ENCODE measurements around the gene MKLN1. TPM values are rescaled to one million over a fixed set of nuclear protein-coding genes. Genes with fewer than 3 reads are reported as not detected.

The MKLN1 gene
- total RNA-seq, 1 donor from 2014 or later: 55.9 TPM

GRCh38 chr7:131527456-131527855, 199.8 kb downstream of the MKLN1 start:
- TF ChIP-seq CTCF (IDR thresholded peaks at IDR 0.05; ENCODE audit: unreplicated experiment): no peak
- Mint-ChIP-seq H3K36me3 (ENCODE audit: insufficient read depth) (no peaks in the 10 kb centered on the region), H3K4me1 (ENCODE audit: low read depth) (no peaks in the 10 kb centered on the region), H3K4me3 (ENCODE audit: low read depth) (no peak overlapping the region), H3K9me3 (ENCODE audit: low read depth) (no peaks in the 10 kb centered on the region), H3K27ac (no peak overlapping the region), H3K27me3 (no peaks in the 10 kb centered on the region)
- DNase-seq (ENCODE audit: low spot score, unreplicated experiment): no peak

GRCh38 chr7:131529179-131529578, 201.5 kb downstream of the MKLN1 start:
- DNase-seq (ENCODE audit: low spot score, unreplicated experiment): no peak
- H3K36me3 Mint-ChIP-seq (ENCODE audit: insufficient read depth): no peaks in the 10 kb centered on the region
- H3K27ac Mint-ChIP-seq: no peak overlapping the region
- no peaks in the 10 kb centered on the region for H3K4me1 Mint-ChIP-seq (ENCODE audit: low read depth)
- H3K4me3 Mint-ChIP-seq (ENCODE audit: low read depth): no peak overlapping the region
- H3K9me3 Mint-ChIP-seq (ENCODE audit: low read depth): no peaks in the 10 kb centered on the region
- H3K27me3 Mint-ChIP-seq: no peaks in the 10 kb centered on the region
- no peak for TF ChIP-seq CTCF (IDR thresholded peaks at IDR 0.05; ENCODE audit: unreplicated experiment)

GRCh38 chr7:131529617-131530016, 201.9 kb downstream of the MKLN1 start:
- no peak for DNase-seq (ENCODE audit: low spot score, unreplicated experiment)
- H3K27ac Mint-ChIP-seq: no peak overlapping the region
- no peaks in the 10 kb centered on the region for H3K36me3 Mint-ChIP-seq (ENCODE audit: insufficient read depth)
- H3K4me3 Mint-ChIP-seq (ENCODE audit: low read depth): no peak overlapping the region
- no peaks in the 10 kb centered on the region for H3K9me3 Mint-ChIP-seq (ENCODE audit: low read depth)
- TF ChIP-seq CTCF (IDR thresholded peaks at IDR 0.05; ENCODE audit: unreplicated experiment): no peak
- no peaks in the 10 kb centered on the region for H3K4me1 Mint-ChIP-seq (ENCODE audit: low read depth)
- H3K27me3 Mint-ChIP-seq: no peaks in the 10 kb centered on the region

GRCh38 chr7:131530137-131530536, 202.5 kb downstream of the MKLN1 start:
- H3K36me3 Mint-ChIP-seq (ENCODE audit: insufficient read depth): no peaks in the 10 kb centered on the region
- H3K27ac Mint-ChIP-seq: no peak overlapping the region
- H3K4me1 Mint-ChIP-seq (ENCODE audit: low read depth): no peaks in the 10 kb centered on the region
- no peak for TF ChIP-seq CTCF (IDR thresholded peaks at IDR 0.05; ENCODE audit: unreplicated experiment)
- no peaks in the 10 kb centered on the region for H3K9me3 Mint-ChIP-seq (ENCODE audit: low read depth)
- DNase-seq (ENCODE audit: low spot score, unreplicated experiment): no peak
- H3K27me3 Mint-ChIP-seq: no peaks in the 10 kb centered on the region
- no peak overlapping the region for H3K4me3 Mint-ChIP-seq (ENCODE audit: low read depth)

GRCh38 chr7:131532570-131533091, 205.0 kb downstream of the MKLN1 start:
- DNase-seq (ENCODE audit: low spot score, unreplicated experiment): no peak
- Mint-ChIP-seq H3K4me1 (ENCODE audit: low read depth) (no peaks in the 10 kb centered on the region), H3K27ac (no peak overlapping the region), H3K4me3 (ENCODE audit: low read depth) (no peak overlapping the region), H3K9me3 (ENCODE audit: low read depth) (no peaks in the 10 kb centered on the region), H3K27me3 (no peaks in the 10 kb centered on the region), H3K36me3 (ENCODE audit: insufficient read depth) (no peaks in the 10 kb centered on the region)
- no peak for TF ChIP-seq CTCF (IDR thresholded peaks at IDR 0.05; ENCODE audit: unreplicated experiment)

Data from progenitor cell of endocrine pancreas (in vitro differentiated cells).